ENCODE measurements around the gene NSMF.

DNA sequence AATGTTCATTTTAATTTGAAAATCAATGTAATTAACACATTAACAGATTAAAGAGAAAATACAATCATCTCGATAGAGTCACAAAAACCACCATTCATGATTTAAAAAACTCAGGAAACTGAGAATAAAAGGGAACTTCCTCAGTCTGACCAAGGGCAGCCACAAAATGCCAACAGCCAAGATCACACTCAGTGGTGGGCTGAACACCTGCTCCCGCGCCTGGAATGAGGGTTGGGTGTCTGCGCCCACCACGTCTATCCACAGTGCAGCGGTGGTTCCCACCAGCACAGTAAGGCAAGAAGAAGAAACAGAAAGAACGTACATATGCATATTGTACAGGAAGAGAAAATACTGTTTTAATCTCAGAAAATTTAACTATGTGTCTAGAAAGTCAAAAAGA is 11.7 kb upstream of the NSMF start:
- no peak for TF ChIP-seq POLR2A (IDR thresholded peaks at IDR 0.05; ENCODE audit: low read depth, low read length)
- TF ChIP-seq, protein P1, sequence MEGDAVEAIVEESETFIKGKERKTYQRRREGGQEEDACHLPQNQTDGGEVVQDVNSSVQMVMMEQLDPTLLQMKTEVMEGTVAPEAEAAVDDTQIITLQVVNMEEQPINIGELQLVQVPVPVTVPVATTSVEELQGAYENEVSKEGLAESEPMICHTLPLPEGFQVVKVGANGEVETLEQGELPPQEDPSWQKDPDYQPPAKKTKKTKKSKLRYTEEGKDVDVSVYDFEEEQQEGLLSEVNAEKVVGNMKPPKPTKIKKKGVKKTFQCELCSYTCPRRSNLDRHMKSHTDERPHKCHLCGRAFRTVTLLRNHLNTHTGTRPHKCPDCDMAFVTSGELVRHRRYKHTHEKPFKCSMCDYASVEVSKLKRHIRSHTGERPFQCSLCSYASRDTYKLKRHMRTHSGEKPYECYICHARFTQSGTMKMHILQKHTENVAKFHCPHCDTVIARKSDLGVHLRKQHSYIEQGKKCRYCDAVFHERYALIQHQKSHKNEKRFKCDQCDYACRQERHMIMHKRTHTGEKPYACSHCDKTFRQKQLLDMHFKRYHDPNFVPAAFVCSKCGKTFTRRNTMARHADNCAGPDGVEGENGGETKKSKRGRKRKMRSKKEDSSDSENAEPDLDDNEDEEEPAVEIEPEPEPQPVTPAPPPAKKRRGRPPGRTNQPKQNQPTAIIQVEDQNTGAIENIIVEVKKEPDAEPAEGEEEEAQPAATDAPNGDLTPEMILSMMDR (conservative IDR thresholded peaks at IDR 0.05; ENCODE audit: low read depth, low read length): no peak
- no peak for TF ChIP-seq RAD21 (IDR thresholded peaks at IDR 0.05; ENCODE audit: low read length)
- no peak for TF ChIP-seq MAFK (IDR thresholded peaks at IDR 0.05; ENCODE audit: low read depth, low read length)
- no peak for TF ChIP-seq MXI1 (IDR thresholded peaks at IDR 0.05; ENCODE audit: borderline replicate concordance, low read depth, low read length)
- TF ChIP-seq, protein P2, sequence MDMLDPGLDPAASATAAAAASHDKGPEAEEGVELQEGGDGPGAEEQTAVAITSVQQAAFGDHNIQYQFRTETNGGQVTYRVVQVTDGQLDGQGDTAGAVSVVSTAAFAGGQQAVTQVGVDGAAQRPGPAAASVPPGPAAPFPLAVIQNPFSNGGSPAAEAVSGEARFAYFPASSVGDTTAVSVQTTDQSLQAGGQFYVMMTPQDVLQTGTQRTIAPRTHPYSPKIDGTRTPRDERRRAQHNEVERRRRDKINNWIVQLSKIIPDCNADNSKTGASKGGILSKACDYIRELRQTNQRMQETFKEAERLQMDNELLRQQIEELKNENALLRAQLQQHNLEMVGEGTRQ (IDR thresholded peaks at IDR 0.05; ENCODE audit: low read depth, low read length): no peak
- no peak for TF ChIP-seq SMC3 (IDR thresholded peaks at IDR 0.05; ENCODE audit: low read depth, low read length)
- TF ChIP-seq BHLHE40 (IDR thresholded peaks at IDR 0.05; ENCODE audit: low read depth, low read length): no peak
- no peak for TF ChIP-seq NFE2L2 (IDR thresholded peaks at IDR 0.05; ENCODE audit: low read depth, low read length)

Measured in IMR-90 (cell line).